ENCODE results near the gene CATSPER4.

CATSPER4 gene

DNA sequence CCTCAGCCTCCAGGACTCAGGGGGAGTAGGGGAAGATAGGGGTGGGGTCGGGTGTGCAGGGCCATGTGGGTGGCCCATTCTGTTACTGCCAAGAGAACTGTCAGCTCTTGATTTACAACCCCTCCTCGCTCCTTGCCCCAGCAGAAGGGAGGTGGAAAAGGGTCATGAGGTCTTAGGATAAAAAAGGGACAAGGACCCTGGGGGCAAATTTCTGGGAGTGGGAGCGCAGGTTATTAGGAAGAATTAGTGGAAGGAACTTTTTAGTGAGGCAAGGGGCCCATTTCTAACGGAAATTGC lies 30.7 kb upstream of the CATSPER4 start:
- in situ Hi-C loops (cut with MboI; ENCODE audit: low sequenced_read_pairs), result loop anchor here (5.0 kb wide), 1 partner anchor 117 kb away; no protein-coding TSS in a partner anchor
- H3K36me3 ChIP-seq (replicated peaks), result no peaks in the 10 kb centered on the region
- no peak for DNase-seq (ENCODE audit: low spot score in 2 of 2)
- no peaks in the 10 kb centered on the region for H3K9me3 ChIP-seq
- no peaks in the 10 kb centered on the region for H3K27me3 ChIP-seq (ENCODE audit: low read depth)
- peaks cover 23% of the 10 kb centered on the region for H3K4me1 ChIP-seq
- no peak overlapping the region for H3K4me3 ChIP-seq

DNA sequence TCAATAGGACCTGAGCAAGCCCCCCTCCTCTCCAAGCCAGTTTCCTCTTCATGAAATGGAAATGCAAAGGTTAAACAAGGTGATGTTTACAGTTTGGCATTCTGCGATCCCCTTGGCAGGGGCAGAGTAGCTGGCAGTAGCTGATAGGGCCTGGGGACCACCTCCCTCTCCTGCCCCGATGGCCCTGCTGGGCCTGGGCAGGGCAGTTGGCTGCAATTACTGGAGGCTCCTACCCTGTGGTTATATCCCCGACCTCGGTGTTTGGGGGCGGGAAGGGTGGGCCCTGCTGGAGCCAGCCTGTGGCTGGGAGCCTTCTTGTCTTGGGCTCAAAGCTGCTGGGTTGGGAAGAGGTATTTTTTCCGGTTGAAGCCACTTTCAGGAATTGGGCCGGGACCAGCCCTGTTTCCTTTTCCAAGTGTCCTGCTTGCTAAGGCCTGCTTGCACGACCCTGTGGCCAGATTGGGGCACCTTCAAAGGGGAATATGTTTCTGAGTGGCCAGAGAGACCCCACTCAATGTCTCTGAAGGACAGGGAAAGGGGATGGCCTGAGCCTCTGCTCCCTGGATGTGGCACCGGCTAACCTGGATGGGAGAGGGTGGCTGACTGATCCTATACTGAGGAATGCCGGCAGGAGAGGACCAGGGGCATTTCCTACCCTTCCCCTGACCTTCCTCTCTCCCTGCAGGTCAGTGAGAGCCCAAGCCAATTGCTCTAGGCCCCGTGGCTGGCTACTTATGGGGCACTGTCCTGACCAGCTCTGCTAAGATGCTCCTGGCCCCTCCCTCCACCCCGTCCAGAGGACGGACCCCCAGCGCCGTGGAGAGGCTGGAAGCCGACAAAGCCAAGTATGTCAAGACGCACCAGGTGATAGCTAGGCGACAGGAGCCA lies 29.6 kb upstream of the CATSPER4 start:
- no peak for DNase-seq (ENCODE audit: low spot score in 2 of 2)
- Histone ChIP-seq H3K4me1 (peaks cover 18% of the 10 kb centered on the region), H3K27me3 (ENCODE audit: low read depth) (no peaks in the 10 kb centered on the region), H3K9me3 (no peaks in the 10 kb centered on the region), H3K4me3 (no peak overlapping the region), H3K36me3 (replicated peaks) (no peaks in the 10 kb centered on the region)
- in situ Hi-C loops (cut with MboI; ENCODE audit: low sequenced_read_pairs), result no loop called here

DNA sequence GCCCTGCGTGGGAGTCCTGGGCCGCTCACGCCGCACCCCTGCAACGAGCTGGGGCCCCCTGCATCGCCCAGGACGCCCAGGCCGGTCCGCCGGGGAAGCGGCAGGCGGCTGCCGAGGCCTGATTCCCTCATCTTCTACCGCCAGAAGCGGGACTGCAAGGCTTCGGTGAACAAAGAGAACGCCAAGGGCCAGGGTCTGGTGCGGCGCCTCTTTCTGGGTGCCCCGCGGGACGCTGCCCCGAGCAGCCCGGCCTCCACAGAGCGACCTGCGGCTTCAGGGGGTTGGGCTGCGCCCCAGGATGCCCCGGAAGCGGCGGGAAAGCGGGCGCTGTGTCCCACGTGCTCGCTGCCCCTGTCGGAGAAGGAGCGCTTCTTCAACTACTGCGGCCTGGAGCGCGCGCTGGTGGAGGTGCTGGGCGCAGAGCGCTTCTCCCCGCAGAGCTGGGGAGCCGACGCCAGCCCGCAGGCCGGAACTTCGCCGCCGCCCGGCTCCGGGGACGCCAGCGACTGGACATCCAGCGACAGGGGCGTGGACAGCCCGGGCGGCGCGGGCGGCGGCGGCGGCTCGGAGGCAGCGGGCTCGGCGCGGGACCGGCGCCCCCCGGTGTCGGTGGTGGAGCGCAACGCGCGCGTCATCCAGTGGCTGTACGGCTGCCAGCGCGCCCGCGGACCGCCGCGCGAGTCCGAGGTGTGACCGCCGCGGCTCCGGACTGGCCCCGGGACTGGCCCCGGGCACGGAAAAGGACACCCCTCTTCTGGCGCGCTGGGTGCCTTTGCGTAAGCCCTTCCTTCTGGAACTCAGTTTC lies 28.8 kb upstream of the CATSPER4 start:
- H3K36me3 ChIP-seq (replicated peaks), result no peaks in the 10 kb centered on the region
- no peaks in the 10 kb centered on the region for H3K9me3 ChIP-seq
- peak in 1 of 2 experiments; percentile 71 for DNase-seq (ENCODE audit: low spot score in 2 of 2)
- in situ Hi-C loops (cut with MboI; ENCODE audit: low sequenced_read_pairs), result no loop called here
- peak overlapping the region; percentile 27 for H3K4me3 ChIP-seq
- H3K4me1 ChIP-seq, result peaks cover 16% of the 10 kb centered on the region
- no peaks in the 10 kb centered on the region for H3K27me3 ChIP-seq (ENCODE audit: low read depth)

DNA sequence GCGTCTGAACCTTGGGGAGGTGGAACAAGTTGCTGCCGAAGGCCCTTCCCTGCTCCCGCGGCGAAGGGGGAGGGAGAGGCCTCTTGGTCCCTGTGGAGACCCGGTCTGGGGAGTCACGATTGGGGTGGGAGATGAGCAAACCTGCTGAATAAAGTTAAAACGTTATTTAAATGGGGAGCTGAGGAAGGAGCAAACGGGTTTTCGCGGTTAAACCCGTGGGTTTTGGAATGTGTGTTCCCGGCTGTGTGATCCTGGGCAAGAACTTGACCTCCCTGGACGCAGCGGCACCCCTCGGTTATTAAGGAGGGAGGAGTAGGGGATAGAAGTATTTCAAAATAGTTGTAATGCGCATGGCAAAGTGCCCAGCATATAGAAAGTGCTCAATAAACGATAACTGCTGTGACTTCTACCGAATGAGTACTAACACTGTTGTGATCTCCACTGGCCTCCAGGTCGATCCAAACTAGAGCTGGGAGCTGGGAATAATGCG lies 28.1 kb upstream of the CATSPER4 start:
- Histone ChIP-seq H3K4me3 (peak overlapping the region; percentile 27), H3K9me3 (no peaks in the 10 kb centered on the region), H3K27me3 (ENCODE audit: low read depth) (no peaks in the 10 kb centered on the region), H3K4me1 (peaks cover 15% of the 10 kb centered on the region), H3K36me3 (replicated peaks) (no peaks in the 10 kb centered on the region)
- in situ Hi-C loops (cut with MboI; ENCODE audit: low sequenced_read_pairs), result no loop called here
- no peak for DNase-seq (ENCODE audit: low spot score in 2 of 2)

DNA sequence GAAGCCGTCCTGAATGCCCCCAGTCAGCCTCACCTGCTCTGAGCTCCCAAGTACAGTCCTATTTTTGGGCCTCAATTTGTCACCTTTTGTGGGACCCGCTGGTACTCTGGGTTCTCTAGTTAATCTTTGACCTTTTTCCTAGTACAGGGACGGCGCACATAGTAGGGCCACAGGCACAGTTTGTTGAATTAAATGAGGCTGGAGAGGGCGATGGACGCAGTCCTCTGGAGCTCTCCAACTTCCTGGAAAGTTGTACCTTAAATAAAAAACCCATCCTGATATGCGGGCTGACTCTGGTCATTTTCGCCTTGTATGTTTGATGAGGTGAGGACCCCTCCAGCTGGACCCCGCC lies 26.7 kb upstream of the CATSPER4 start:
- Histone ChIP-seq H3K9me3 (no peaks in the 10 kb centered on the region), H3K36me3 (replicated peaks) (no peaks in the 10 kb centered on the region), H3K27me3 (ENCODE audit: low read depth) (no peaks in the 10 kb centered on the region), H3K4me1 (peaks cover 19% of the 10 kb centered on the region), H3K4me3 (peak overlapping the region; percentile 23)
- no peak for DNase-seq (ENCODE audit: low spot score in 2 of 2)
- in situ Hi-C loops (cut with MboI; ENCODE audit: low sequenced_read_pairs), result no loop called here

DNA sequence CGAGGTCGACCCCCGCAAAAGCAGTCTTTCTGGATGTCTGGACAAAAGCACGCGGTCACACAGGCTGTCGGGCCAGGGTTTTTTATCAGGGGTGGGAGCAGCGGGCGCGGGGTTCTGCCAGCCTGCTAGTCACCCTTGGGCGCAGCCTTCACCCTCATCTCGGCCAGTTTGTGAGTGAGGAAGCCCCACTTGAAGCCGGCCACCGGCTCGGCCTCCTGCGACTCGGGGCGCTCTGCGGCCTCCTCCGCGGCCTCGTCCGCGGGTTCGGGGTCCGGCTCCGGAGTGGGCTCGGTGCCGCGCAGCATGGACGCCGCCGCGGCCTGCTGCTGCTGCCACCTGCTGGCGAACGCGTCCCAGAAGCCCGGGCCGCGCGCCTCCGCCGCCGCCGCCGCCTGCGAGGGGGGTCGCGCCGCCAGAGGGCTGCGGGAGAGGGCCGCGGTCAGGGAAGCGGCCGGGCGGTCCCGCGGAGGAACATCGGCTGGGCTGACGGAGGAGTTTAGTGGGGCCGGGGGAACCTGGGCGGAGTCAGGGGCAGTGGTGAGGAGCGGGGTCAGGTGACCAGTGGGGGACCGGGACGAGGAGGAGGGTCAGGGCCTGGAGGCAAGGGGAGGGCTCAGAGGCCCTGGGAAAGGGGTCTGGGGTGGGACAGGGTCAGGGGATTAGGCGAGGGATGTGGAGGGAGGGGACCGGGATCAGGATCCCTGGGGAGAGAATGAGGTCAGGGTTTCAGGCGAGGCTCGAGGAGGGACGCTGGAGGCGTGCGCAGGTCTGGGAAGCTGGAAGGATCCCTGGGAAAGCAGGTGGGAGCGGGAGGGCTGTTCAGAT lies 26.2 kb upstream of the CATSPER4 start:
- H3K4me3 ChIP-seq, result peak overlapping the region; percentile 23
- in situ Hi-C loops (cut with MboI; ENCODE audit: low sequenced_read_pairs), result no loop called here
- peak; percentile 28 to 71 for DNase-seq (ENCODE audit: low spot score in 2 of 2)
- H3K9me3 ChIP-seq, result no peaks in the 10 kb centered on the region
- H3K4me1 ChIP-seq, result peaks cover 25% of the 10 kb centered on the region
- no peaks in the 10 kb centered on the region for H3K36me3 ChIP-seq (replicated peaks)
- H3K27me3 ChIP-seq (ENCODE audit: low read depth), result no peaks in the 10 kb centered on the region

DNA sequence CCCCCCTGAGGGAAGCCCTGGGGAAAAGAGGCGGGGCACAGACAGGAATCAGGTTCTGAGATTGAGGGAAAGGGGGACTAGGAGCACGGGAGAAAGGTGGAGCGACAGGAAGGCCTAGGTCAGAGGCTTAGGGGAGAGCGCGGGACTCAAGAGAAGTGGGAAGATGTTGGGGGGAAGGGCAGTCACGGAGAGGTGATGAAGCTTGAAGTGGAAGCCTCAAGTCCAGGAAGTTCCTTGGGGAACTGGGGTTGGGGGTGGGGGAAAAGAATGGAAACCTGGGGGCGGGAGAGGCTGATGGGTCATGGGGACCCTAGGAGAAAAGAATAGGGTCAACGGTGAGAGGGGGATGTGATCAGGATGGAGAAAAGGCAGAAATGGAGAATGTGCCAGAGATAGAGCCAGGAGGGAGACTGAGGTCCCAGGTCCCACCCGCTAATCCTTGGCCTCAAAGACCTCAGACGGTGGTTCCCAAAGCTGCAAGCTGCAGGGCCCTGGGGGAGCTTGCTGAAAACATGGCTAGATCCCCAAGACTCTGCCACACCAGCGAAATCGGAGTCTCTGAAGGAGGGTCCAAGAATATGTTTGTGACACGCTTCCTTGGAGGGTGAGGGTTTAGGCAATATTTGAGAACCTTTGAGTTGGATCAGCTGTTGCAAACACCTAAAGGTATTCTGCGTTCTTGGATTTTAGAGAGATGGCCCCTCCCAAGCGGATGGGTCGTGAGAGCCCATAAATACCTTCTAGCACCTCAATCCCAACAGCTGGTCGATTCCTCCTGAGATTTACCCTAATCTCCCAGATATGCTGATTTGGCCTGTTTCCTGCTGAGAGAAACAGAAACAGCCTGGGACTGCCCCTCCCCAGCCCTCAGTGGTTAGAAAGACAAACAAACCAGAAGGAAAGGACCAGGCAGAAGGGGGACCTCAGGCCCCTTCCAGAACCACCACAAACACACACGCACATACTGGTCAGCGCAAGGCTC lies 25.2 kb upstream of the CATSPER4 start:
- Histone ChIP-seq H3K27me3 (ENCODE audit: low read depth) (no peaks in the 10 kb centered on the region), H3K4me1 (peaks cover 28% of the 10 kb centered on the region), H3K9me3 (no peaks in the 10 kb centered on the region), H3K36me3 (replicated peaks) (peaks cover 4% of the 10 kb centered on the region; the same call in 1 of the 2 replicates), H3K4me3 (peak overlapping the region; percentile 22; the same call in 1 of the 2 replicates)
- no peak for DNase-seq (ENCODE audit: low spot score in 2 of 2)
- in situ Hi-C loops (cut with MboI; ENCODE audit: low sequenced_read_pairs), result no loop called here

DNA sequence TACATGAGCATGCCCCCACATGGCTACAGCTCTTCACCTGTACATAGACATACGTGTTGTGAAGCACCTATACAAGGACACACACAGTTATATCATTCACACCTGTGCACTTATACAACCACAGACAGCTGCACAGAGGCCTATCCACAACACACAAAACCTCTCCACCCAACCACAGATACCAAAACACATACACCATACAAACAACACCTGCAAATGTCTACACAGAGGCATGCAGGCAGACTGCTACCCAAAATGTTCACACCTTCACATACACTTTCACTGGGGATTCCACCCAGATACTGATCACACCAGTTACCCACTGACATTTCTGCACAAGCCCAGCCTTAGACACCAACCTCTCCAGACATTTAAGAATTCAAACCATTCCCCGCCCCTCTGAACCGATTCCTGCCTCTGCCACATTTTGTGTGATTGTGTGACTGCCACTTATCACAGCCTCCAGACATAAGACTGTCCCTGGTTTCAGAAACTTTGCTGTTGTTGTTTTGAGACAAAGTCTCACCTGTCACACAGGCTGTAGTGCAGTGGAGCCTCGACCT lies 23.6 kb upstream of the CATSPER4 start:
- Histone ChIP-seq H3K36me3 (replicated peaks) (peaks cover 16% of the 10 kb centered on the region), H3K9me3 (no peaks in the 10 kb centered on the region), H3K27me3 (ENCODE audit: low read depth) (no peaks in the 10 kb centered on the region), H3K4me1 (peaks cover 29% of the 10 kb centered on the region), H3K4me3 (no peak overlapping the region)
- in situ Hi-C loops (cut with MboI; ENCODE audit: low sequenced_read_pairs), result no loop called here
- no peak for DNase-seq (ENCODE audit: low spot score in 2 of 2)

DNA sequence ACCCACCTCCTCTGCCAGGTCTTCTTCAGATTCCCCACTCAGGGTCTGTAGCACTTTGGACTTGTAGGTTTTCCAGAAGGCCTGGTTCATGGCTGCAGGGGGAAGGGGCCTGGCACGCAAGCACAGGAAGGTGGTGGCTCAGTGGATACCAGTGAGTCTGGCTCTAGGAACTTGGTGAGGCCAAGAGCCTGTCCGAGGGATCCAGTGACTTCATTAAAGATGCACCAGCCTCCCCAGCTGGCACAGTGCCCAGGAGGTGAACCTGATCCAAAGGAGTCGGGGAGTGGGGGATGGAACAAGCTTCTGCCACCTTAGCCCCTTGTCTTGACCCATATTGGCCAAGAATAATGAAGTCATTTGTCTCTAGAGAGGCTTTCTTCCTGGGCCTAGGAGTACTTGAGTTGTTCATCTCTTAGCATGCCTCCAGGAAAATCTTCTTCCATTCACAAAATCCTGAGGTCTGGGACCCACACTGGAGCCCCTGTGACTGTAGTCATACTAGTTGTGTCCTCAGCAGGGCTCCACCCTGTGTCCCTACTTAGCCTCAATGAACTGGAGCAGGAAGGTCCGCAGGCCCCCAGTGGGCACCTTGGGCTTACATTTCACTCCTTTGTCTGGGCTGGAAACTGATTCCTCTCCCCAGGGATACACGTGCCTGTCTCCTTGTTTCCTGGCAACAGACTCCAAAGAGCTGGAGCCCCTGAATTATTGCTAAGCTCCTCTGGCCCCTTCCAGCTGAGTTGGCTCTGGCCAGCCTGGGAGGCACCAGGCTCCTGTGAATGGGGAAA lies 21.8 kb upstream of the CATSPER4 start, which contains the start of gene C1orf232:
C1orf232 (minus strand) TSS at position 554 of the 788 bp plus-strand sequence; CDS start at position 90, 464 bp downstream.
- DNase-seq (ENCODE audit: low spot score in 2 of 2), result peak; percentile 29 to 61
- in situ Hi-C loops (cut with MboI; ENCODE audit: low sequenced_read_pairs), result no loop called here

DNA sequence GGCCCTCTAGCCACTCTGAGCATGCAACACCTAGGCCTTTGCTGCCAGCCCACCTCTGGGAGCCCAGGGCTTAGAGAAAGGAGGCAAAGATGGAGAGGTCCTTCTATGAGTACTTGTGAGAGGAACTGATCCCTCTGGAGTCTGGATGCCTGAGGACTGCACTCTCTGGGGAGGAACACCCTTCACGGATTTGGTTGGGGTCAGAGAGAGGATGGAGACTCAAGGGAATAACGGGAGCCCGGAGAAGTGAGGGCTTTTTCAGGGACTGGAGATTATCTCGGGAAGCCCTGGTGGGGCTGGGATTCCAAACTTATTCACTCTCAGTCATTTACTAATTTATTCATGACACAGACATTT lies 21.2 kb upstream of the CATSPER4 start:
- H3K4me3 ChIP-seq, result peak overlapping the region; percentile 98
- peaks cover 23% of the 10 kb centered on the region for H3K4me1 ChIP-seq
- DNase-seq (ENCODE audit: low spot score in 2 of 2), result no peak
- H3K36me3 ChIP-seq (replicated peaks), result peaks cover 16% of the 10 kb centered on the region
- in situ Hi-C loops (cut with MboI; ENCODE audit: low sequenced_read_pairs), result no loop called here
- H3K27me3 ChIP-seq (ENCODE audit: low read depth), result no peaks in the 10 kb centered on the region
- no peaks in the 10 kb centered on the region for H3K9me3 ChIP-seq

More for the DNA sequence above, 21.8 kb upstream of the CATSPER4 start, which contains the start of gene C1orf232:
- no peaks in the 10 kb centered on the region for H3K9me3 ChIP-seq
- no peaks in the 10 kb centered on the region for H3K27me3 ChIP-seq (ENCODE audit: low read depth)
- peaks cover 16% of the 10 kb centered on the region for H3K36me3 ChIP-seq (replicated peaks)
- H3K4me1 ChIP-seq, result peaks cover 26% of the 10 kb centered on the region
- peak within 1 kb of the TSS; percentile 98 for H3K4me3 ChIP-seq

DNA sequence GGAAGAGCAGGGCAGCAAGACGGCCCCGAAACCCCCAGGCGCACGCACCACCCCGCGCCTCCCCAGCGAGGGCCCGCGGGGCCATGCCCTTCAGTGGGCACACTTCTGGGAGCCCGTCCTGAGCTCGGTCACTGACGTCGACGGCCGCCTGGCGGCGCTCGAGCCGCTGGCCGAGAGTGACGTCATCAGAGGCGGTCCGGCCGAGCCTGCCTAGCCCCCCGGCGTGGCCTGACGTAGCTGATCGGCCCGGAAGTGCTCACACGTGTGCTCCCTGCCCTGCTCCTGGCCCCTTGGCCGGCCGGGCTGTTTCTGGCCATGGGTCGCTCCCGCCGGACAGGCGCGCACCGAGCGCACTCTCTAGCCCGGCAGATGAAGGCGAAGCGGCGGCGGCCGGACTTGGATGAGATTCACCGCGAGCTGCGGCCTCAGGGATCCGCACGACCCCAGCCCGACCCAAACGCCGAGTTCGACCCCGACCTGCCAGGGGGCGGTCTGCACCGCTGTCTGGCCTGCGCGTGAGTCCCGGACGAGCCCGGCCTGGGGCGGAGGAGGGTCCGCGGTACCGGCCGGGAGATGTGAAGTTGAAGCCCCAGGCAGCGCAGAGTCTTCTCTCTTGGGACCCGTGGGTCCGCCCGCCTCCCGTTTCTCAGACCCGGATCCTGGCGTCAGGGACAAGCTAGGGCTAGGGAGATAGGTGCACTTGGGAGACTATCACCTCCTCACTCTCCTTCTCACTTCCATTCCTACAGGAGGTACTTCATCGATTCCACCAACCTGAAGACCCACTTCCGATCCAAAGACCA lies 20.5 kb upstream of the CATSPER4 start, which contains the start of gene ZNF593:
ZNF593 (plus strand) TSS at position 240 of the 803 bp plus-strand sequence; CDS start at position 316, 76 bp downstream.
- Histone ChIP-seq H3K9me3 (no peaks in the 10 kb centered on the region), H3K4me3 (peak within 1 kb of the TSS; percentile 98), H3K27me3 (ENCODE audit: low read depth) (no peaks in the 10 kb centered on the region), H3K4me1 (peaks cover 18% of the 10 kb centered on the region), H3K36me3 (replicated peaks) (peaks cover 16% of the 10 kb centered on the region)
- peak; percentile 86 to 94 for DNase-seq (ENCODE audit: low spot score in 2 of 2)
- in situ Hi-C loops (cut with MboI; ENCODE audit: low sequenced_read_pairs), result no loop called here

All from HAP-1 (cell line).